Astrocyte (in vitro differentiated cells and primary cell): Measurements from ENCODE around the gene TCEA2. TPM values are rescaled to one million over a fixed set of nuclear protein-coding genes. Genes with fewer than 3 reads are reported as not detected.

Experiments used
- DNase-seq: peaks from one replicate; pipeline ENCODE4 v3.0.0-alpha.2; 2010; ENCODE audit warnings: low read depth
- FAIRE-seq: peaks from 2 replicates; lab custom pipeline; 2011; peaks lifted over from hg19 to GRCh38; lab: Jason Lieb, UNC
- H2AFZ ChIP-seq: 2 replicates; pipeline ENCODE4 v1.6.0; 2012; ENCODE audit warnings: low read depth, low read length, inconsistent platforms
- H3K27ac ChIP-seq: 2 replicates; pipeline ENCODE4 v1.5.1; 2011; ENCODE audit warnings: low read depth, low read length, inconsistent platforms
- H3K27me3 ChIP-seq: 2 replicates; pipeline ENCODE4 v1.6.0; 2011; ENCODE audit warnings: low read length, inconsistent platforms; ENCODE audit not compliant: insufficient read depth
- H3K36me3 ChIP-seq: 2 replicates; pipeline ENCODE4 v1.5.1; 2011; ENCODE audit warnings: low read length, inconsistent platforms; ENCODE audit not compliant: insufficient read depth
- H3K4me1 ChIP-seq: 2 replicates; pipeline ENCODE4 v1.5.1; 2011; ENCODE audit warnings: low read length, inconsistent platforms; ENCODE audit not compliant: insufficient read depth
- H3K4me2 ChIP-seq: 2 replicates; pipeline ENCODE4 v1.6.0; 2012; ENCODE audit warnings: low read length, inconsistent platforms
- H3K4me3 ChIP-seq: 2 replicates; pipeline ENCODE4 v1.5.1; 2011; ENCODE audit warnings: low read depth, mild to moderate bottlenecking, low read length, inconsistent platforms; ENCODE audit not compliant: insufficient read depth
- H3K79me2 ChIP-seq: 2 replicates; pipeline ENCODE4 v1.6.0; 2012; ENCODE audit warnings: mild to moderate bottlenecking, low read length, inconsistent platforms; ENCODE audit not compliant: insufficient read depth
- H3K9ac ChIP-seq: 2 replicates; pipeline ENCODE4 v1.6.0; 2012; ENCODE audit warnings: mild to moderate bottlenecking, low read length, inconsistent platforms
- H3K9me3 ChIP-seq: 2 replicates; pipeline ENCODE4 v1.5.1; 2012; ENCODE audit warnings: low read depth, mild to moderate bottlenecking, low read length, inconsistent platforms; ENCODE audit not compliant: insufficient read depth
- H4K20me1 ChIP-seq: 2 replicates; pipeline ENCODE4 v1.6.0; 2012; ENCODE audit warnings: low read length, inconsistent platforms; ENCODE audit not compliant: insufficient read depth
- H3K27ac Mint-ChIP-seq: one replicate; pipeline ENCODE4 v1.8.0; 2021; ENCODE audit warnings: mild to moderate bottlenecking, mixed read lengths; ENCODE audit not compliant: unreplicated experiment
- H3K27me3 Mint-ChIP-seq: one replicate; pipeline ENCODE4 v1.8.0; 2021; ENCODE audit warnings: low read depth, mixed read lengths; ENCODE audit not compliant: unreplicated experiment
- H3K36me3 Mint-ChIP-seq: one replicate; pipeline ENCODE4 v1.8.0; 2021; ENCODE audit warnings: low read depth, mixed read lengths; ENCODE audit not compliant: unreplicated experiment
- H3K4me1 Mint-ChIP-seq: one replicate; pipeline ENCODE4 v1.8.0; 2021; ENCODE audit warnings: low read depth, mixed read lengths; ENCODE audit not compliant: unreplicated experiment
- H3K4me3 Mint-ChIP-seq: one replicate; pipeline ENCODE4 v1.8.0; 2021; ENCODE audit warnings: mild to moderate bottlenecking, moderate library complexity, mixed read lengths; ENCODE audit not compliant: unreplicated experiment
- H3K9me3 Mint-ChIP-seq: one replicate; pipeline ENCODE4 v1.8.0; 2021; ENCODE audit warnings: mild to moderate bottlenecking, mixed read lengths; ENCODE audit not compliant: unreplicated experiment
- CTCF ChIP-seq: IDR thresholded peaks from 2 replicates; pipeline ENCODE4 v1.5.1; 2011; ENCODE audit warnings: low read depth, mild to moderate bottlenecking, inconsistent platforms, low read length, moderate library complexity; ENCODE audit not compliant: insufficient read depth
- EZH2 ChIP-seq: IDR thresholded peaks from 2 replicates; pipeline ENCODE4 v1.6.1; 2012; ENCODE audit warnings: mild to moderate bottlenecking, low read length, inconsistent platforms; ENCODE audit not compliant: insufficient read depth
- total RNA-seq: library from RNA; stranded (reverse); gene quantifications from 2 replicates; pipeline ENCODE4 v1.2.1, GENCODE V29; 2021

Gene TCEA2
- total RNA-seq, 1 donor from 2014 or later, result 53.1 TPM

- no peak for DNase-seq
- H3K4me2 ChIP-seq, result no peak overlapping the region
Observed at GRCh38 chr20:64035066-64035932, 27.7 kb upstream of the TCEA2 start.

GRCh38 chr20:64035933-64036345 lies 27.1 kb upstream of the TCEA2 start, which contains the start of gene C20orf204:
Gene C20orf204, plus strand, starts transcription at chr20:64036182. Its CDS starts 142 bp downstream, at chr20:64036324.
- Histone ChIP-seq H3K36me3 (peaks cover 2% of the 10 kb centered on the region), H3K9ac (no peak within 1 kb of the TSS), H3K4me2 (no peak within 1 kb of the TSS), H3K4me1 (peaks cover 3% of the 10 kb centered on the region), H3K9me3 (no peaks in the 10 kb centered on the region), H3K79me2 (no peaks in the 10 kb centered on the region), H4K20me1 (peaks cover 32% of the 10 kb centered on the region), H3K27me3 (peaks cover 20% of the 10 kb centered on the region), H3K4me3 (no peak within 1 kb of the TSS), H2AFZ (no peak within 1 kb of the TSS), H3K27ac (no peak within 1 kb of the TSS)
- no peak for FAIRE-seq
- TF ChIP-seq CTCF (no peak), EZH2 (no peak)
- H3K9me3 Mint-ChIP-seq, result peaks cover 2% of the 10 kb centered on the region
- peaks cover 7% of the 10 kb centered on the region for H3K4me1 Mint-ChIP-seq
- peaks cover 9% of the 10 kb centered on the region for H3K36me3 Mint-ChIP-seq
- peaks cover 10% of the 10 kb centered on the region for H3K27me3 Mint-ChIP-seq
- H3K4me3 Mint-ChIP-seq, result no peak within 1 kb of the TSS
- no peak within 1 kb of the TSS for H3K27ac Mint-ChIP-seq
- DNase-seq, result no peak

More at GRCh38 chr20:64035066-64035932, 27.7 kb upstream of the TCEA2 start:
- H3K27ac ChIP-seq, result no peak overlapping the region
- no peaks in the 10 kb centered on the region for H3K9me3 ChIP-seq
- peaks cover 3% of the 10 kb centered on the region for H3K4me1 ChIP-seq
- Mint-ChIP-seq H3K4me3 (no peak overlapping the region), H3K36me3 (peaks cover 13% of the 10 kb centered on the region), H3K9me3 (peaks cover 2% of the 10 kb centered on the region), H3K27ac (no peak overlapping the region), H3K27me3 (peaks cover 8% of the 10 kb centered on the region), H3K4me1 (peaks cover 7% of the 10 kb centered on the region)
- peaks cover 14% of the 10 kb centered on the region for H3K27me3 ChIP-seq
- no peak overlapping the region for H3K9ac ChIP-seq
- H4K20me1 ChIP-seq, result peaks cover 36% of the 10 kb centered on the region
- TF ChIP-seq CTCF, result no peak
- no peak for TF ChIP-seq EZH2
- no peak for FAIRE-seq
- peaks cover 2% of the 10 kb centered on the region for H3K36me3 ChIP-seq
- no peaks in the 10 kb centered on the region for H3K79me2 ChIP-seq
- H3K4me3 ChIP-seq, result no peak overlapping the region
- no peak overlapping the region for H2AFZ ChIP-seq
